ENCODE data around the gene BTBD19.
"Not testable (repeated sequence)": the region's sequence is repeated elsewhere in the genome, so short reads cannot be mapped to it uniquely, and the experiment has no call there.

DNA sequence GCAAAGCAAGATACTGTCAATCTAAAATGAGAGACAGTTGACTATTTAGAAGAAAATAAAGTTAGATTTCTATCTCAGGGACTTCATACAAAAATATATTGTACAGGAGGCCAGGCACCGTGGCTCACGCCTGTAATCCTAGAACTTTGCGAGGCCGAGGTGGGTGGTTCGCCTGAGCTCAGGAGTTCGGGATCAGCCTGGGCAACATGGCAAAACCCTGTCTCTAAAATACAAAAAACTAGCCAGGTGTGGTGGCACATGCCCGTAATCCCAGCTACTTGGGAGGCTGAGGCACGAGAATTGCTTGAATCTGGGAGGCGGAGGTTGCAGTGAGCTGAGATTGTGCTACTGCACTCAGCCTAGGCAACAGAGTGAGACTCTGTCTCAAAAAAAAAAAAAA lies 7.6 kb downstream of the BTBD19 start:
- TF ChIP-seq, protein P1, sequence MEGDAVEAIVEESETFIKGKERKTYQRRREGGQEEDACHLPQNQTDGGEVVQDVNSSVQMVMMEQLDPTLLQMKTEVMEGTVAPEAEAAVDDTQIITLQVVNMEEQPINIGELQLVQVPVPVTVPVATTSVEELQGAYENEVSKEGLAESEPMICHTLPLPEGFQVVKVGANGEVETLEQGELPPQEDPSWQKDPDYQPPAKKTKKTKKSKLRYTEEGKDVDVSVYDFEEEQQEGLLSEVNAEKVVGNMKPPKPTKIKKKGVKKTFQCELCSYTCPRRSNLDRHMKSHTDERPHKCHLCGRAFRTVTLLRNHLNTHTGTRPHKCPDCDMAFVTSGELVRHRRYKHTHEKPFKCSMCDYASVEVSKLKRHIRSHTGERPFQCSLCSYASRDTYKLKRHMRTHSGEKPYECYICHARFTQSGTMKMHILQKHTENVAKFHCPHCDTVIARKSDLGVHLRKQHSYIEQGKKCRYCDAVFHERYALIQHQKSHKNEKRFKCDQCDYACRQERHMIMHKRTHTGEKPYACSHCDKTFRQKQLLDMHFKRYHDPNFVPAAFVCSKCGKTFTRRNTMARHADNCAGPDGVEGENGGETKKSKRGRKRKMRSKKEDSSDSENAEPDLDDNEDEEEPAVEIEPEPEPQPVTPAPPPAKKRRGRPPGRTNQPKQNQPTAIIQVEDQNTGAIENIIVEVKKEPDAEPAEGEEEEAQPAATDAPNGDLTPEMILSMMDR (IDR thresholded peaks at IDR 0.05), result not testable (repeated sequence)
- TF ChIP-seq GABPA (IDR thresholded peaks at IDR 0.05; ENCODE audit: low read depth); TAF1 (IDR thresholded peaks at IDR 0.05; ENCODE audit: borderline replicate concordance, low read depth, low read length); MXI1 (IDR thresholded peaks at IDR 0.05; ENCODE audit: low read depth, low read length); SIN3A (IDR thresholded peaks at IDR 0.05; ENCODE audit: borderline replicate concordance, low read depth, low read length); RAD21 (IDR thresholded peaks at IDR 0.05; ENCODE audit: low read length); FOSL2 (IDR thresholded peaks at IDR 0.05; ENCODE audit: borderline replicate concordance, low read depth): not testable (repeated sequence)
- TF ChIP-seq, protein P2, sequence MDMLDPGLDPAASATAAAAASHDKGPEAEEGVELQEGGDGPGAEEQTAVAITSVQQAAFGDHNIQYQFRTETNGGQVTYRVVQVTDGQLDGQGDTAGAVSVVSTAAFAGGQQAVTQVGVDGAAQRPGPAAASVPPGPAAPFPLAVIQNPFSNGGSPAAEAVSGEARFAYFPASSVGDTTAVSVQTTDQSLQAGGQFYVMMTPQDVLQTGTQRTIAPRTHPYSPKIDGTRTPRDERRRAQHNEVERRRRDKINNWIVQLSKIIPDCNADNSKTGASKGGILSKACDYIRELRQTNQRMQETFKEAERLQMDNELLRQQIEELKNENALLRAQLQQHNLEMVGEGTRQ (IDR thresholded peaks at IDR 0.05; ENCODE audit: borderline replicate concordance, low read depth, low read length), result not testable (repeated sequence)
- TF ChIP-seq, protein P3, sequence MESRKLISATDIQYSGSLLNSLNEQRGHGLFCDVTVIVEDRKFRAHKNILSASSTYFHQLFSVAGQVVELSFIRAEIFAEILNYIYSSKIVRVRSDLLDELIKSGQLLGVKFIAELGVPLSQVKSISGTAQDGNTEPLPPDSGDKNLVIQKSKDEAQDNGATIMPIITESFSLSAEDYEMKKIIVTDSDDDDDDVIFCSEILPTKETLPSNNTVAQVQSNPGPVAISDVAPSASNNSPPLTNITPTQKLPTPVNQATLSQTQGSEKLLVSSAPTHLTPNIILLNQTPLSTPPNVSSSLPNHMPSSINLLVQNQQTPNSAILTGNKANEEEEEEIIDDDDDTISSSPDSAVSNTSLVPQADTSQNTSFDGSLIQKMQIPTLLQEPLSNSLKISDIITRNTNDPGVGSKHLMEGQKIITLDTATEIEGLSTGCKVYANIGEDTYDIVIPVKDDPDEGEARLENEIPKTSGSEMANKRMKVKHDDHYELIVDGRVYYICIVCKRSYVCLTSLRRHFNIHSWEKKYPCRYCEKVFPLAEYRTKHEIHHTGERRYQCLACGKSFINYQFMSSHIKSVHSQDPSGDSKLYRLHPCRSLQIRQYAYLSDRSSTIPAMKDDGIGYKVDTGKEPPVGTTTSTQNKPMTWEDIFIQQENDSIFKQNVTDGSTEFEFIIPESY (IDR thresholded peaks at IDR 0.05; ENCODE audit: borderline replicate concordance, low read depth), result not testable (repeated sequence)
- TF ChIP-seq, protein P4, sequence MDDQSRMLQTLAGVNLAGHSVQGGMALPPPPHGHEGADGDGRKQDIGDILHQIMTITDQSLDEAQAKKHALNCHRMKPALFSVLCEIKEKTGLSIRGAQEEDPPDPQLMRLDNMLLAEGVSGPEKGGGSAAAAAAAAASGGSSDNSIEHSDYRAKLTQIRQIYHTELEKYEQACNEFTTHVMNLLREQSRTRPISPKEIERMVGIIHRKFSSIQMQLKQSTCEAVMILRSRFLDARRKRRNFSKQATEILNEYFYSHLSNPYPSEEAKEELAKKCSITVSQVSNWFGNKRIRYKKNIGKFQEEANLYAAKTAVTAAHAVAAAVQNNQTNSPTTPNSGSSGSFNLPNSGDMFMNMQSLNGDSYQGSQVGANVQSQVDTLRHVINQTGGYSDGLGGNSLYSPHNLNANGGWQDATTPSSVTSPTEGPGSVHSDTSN (IDR thresholded peaks at IDR 0.05), result not testable (repeated sequence)

All from SK-N-SH (cell line).